Measurements from ENCODE around the gene RC3H2.
"Not testable (repeated sequence)": the region's sequence is repeated elsewhere in the genome, so short reads cannot be mapped to it uniquely, and the experiment has no call there.

The RC3H2 gene

DNA sequence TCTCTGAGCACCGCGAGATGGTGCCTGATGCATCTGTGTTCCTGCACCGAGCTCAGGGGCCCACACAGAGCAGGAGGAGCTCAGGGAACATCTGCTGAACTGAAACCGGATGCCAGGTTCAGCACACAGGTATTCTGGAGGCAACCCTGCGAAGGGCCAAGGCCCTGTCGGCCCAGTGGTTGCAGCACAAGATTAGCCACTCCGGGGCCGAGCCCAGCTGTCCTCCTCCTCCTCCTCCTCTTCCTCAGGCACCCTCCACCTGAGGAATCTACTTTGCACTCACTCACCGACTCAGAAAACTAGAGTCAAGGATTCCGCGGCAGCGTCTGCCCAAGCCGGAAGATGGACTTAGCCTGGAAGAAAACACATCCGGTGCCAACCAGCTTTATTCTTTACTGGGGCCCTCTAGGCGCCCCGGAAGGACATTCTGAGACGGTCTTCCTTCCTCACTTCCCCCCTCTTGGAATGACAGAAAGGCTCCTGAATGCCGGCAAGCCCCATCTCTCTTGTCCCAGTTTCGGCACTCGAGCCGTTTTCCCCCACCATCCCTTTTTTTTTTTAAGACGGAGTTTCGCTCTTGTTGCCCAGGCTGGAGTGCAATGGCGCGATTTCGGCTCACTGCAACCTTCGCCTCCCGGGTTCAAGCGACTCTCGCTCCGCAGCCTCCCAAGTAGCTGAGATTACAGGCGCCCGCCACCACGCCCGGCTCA is 8.0 kb upstream of the RC3H2 start, which contains the start of gene ZBTB6:
ZBTB6 (minus strand) TSS at position 360 of the 710 bp plus-strand sequence. CDS start 1,251 bp downstream, outside the sequence.
- DNase-seq: peak; percentile 79 to 83

- no peak for DNase-seq
These were observed 7.5 kb upstream of the RC3H2 start for GRCh38 chr9:122912671-122912963.

GRCh38 chr9:122906122-122906521 is 963 bp upstream of the RC3H2 start:
- DNase-seq: not testable (repeated sequence)

DNA sequence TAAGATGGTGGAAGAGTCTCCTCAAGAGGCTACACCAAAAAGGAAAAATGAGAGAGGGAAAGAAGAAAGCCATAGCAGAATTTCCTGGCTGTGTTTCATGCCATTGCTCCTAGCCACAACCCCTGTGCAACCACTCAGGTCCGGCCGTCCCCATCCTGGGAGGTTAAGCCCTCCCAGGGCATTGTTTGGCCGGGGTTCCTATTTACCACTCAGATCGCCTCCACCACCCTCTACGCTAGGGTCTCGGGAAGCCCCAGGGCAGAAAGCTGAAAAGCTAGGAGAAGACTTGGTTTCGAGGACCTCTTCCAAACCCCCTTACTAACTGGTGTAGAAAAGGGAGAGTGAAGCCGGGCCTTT is 715 bp downstream of the RC3H2 start:
- no peak for DNase-seq

DNA sequence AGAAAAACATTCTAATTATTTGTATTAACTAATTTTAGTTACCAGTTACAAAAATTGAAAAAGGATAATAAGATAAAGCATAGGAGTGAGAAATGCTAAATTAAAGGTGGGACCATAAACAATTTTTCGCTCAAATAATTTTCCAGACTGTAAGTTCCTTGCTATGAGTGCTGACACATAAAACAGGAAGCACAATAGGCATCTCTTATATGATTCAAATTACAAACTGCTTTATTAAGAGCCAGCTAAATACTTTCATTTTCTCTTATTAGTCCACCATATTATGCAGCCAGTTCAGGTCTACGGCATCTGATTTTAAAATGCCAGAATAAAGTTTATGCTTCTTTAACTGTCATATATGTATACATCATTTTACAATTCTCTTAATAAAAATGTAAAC is 4.4 kb downstream of the RC3H2 start:
- no peak for DNase-seq

- no peak for DNase-seq
These were observed 7.2 kb downstream of the RC3H2 start for GRCh38 chr9:122897969-122898368.

- no peak for DNase-seq
These were observed 16.7 kb downstream of the RC3H2 start for GRCh38 chr9:122888480-122888879.

GRCh38 chr9:122883125-122883524 is 22.0 kb downstream of the RC3H2 start:
- no peak for DNase-seq

DNA sequence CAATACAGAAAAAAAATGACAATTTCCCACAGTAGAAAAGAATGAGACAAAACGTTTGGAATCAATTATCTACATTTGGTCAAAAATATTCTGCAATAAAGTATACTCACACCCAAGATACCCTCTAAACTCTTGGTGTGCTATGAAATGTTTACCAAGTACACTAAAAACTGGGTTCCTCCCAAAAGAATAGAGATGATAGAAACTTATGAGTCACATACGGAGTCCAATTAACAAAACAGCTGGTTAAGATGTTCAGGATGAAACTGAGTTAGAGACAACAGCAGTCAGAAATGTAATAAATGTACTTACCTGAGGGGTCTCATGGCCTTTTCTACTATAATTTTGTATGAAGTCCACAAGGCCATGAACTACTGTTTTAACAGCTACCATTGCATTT is 25.7 kb downstream of the RC3H2 start:
- no peak for DNase-seq

DNA sequence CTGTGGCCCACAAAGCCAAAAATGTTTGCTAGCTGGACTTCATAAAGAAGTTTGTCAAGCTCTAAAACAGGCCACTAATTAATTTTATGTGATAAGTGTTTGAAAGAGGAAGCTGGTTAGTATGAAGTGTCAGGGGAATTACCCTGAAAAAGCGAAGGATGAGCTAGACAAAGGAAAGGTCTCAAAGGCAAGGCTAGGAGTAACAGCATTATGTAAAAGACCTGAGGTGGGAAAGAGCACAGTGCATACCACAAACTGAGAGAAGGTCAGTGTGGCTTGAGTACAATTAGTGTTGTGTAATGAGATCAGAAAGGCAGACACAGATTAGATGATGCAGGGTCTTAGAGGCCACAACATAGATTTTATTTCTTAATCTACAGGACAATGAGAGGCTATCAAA is 29.6 kb downstream of the RC3H2 start:
- DNase-seq: no peak

DNA sequence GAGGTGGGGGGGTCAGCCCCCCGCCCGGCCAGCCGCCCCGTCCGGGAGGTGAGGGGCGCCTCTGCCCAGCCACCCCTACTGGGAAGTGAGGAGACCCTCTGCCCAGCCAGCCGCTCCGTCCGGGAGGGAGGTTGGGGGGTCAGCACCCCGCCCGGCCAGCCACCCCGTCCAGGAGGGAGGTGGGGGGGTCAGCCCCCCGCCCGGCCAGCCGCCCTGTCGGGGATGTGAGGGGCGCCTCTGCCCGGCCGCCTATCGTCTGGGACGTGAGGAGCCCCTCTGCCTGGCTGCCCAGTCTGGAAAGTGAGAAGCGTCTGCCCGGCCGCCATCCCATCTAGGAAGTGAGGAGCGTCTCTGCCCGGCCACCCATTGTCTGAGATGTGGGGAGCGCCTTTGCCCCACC is 37.9 kb downstream of the RC3H2 start:
- DNase-seq: not testable (repeated sequence)

- DNase-seq: no peak
These were observed 39.1 kb downstream of the RC3H2 start for GRCh38 chr9:122866079-122866478.

DNA sequence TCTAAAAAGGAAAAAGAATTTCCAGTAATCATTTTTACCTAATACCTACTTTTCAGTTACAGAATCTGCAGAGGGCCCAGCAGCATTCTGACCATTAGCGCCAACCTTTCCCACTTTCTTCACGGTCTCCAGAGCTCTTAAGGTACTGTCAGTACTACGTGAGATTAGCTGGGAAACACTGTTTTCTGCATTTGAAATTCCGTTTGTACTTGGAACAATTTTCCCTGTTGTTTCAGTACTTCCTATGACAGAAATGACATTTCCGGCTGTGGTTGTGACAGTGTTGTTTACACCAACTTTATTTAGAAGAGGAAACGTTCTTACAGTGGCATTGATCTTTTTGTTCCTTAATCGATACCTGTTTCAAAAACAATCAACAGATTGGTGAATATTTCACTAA is 39.9 kb downstream of the RC3H2 start:
- no peak for DNase-seq

DNA sequence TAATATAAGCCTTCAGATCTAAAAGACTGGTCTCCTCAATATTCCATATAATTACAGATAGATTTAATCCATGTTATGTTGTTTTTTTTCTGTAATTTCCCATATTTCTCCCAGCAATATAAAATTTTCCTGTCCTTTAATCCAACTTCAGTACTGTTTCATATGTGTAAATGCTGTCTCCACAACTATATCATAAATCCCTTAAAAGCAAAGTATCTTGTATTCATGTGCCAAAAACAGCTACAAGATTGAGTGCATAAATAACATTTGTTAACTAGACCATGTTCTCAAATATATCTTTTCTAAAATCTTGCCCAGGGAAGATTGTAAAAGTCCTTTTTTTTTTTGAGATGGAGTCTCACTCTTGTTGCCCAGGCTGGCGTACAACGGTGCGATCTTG is 41.8 kb downstream of the RC3H2 start:
- DNase-seq: no peak

GRCh38 chr9:122860319-122861142 is 44.6 kb downstream of the RC3H2 start:
- no peak for DNase-seq

- DNase-seq: no peak
These were observed 47.3 kb downstream of the RC3H2 start for GRCh38 chr9:122857815-122858214.

- DNase-seq: not testable (repeated sequence)
These were observed 52.9 kb downstream of the RC3H2 start for GRCh38 chr9:122852085-122852786.

DNA sequence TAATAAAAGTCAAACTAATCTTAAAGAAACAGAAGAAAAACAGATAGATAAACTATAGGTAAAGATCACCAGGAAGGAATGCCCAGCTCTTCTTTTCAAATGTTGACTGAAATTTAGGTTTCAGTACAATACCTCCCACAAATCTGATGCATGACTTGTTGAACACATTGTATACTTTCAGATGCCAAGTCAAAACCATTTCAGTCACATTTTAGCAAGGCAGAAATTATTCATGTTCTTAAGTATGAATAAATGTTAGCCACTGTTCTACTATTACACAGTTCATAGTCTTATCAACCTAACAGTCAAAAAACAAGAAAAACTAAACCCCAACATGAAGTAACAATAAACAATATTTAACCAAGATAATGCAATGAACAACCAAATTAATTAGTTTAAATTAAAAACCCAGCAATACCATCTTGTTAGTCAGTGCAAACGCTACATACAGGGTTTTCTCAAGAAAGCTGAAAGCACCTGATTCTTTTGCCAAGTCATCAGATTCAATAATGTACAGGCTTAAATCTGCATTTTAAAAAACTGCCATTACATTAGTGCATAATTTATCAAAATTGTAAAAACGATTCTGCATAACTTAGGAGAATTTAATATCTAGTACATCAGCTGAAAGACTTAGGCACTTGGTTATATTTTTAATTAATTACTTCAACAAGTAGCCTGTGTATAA is 56.8 kb downstream of the RC3H2 start:
- DNase-seq: no peak

- no peak for DNase-seq
These were observed 58.7 kb downstream of the RC3H2 start for GRCh38 chr9:122846371-122846940.

DNA sequence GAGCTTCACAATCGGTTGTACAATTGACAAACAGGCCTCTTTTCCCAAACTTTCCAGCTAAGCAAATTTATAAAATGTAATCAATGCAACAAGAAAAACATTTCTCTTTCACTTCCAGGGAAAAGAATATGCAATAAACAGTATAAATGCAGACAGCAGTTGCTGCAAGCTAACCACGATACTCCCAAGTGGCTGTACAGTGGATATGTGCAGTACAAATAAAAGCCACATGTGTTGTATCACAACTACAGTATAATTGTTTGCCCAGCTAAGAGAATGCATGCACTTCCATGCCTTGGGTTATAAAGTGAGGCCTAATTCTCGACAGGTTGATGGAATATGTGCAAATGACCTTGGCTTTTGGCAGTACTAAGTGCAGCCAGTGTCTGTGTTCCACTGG is 60.0 kb downstream of the RC3H2 start:
- DNase-seq: no peak

DNA sequence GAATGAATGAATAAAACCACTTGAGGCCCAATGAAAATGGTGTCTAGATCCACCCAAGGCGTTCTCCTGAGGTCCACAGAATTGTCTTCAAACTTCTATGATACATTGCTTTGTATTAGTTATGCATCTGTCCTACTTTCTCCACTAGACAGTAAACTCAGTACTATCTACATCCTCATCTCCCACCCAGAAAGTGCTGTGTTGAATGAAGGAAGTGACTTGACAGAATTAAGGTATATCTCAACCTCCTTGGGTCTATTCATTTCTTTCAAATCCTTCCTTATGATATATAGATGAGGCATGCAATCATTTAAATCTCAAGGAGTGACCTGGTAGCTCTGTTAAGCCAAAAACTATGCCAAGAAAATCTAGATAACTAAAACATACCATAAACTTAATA is 61.0 kb downstream of the RC3H2 start:
- DNase-seq: no peak

- no peak for DNase-seq
These were observed 63.7 kb downstream of the RC3H2 start for GRCh38 chr9:122841501-122841900.

DNA sequence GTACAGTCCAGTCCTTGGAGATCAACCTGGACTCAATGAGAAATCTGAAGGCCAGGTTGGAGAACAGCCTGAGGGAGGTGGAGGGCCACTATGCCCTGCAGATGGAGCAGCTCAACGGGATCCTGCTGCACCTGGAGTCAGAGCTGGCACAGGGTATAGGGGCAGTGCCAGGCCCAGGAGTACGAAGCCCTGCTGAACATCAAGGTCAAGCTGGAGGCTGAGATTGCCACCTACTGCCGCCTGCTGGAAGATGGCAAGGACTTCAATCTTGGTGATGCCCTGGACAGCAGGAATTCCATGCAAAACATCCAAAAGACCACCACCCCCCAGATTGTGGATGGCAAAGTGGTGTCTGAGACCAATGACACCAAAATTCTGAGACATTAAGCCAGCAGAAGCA is 66.7 kb downstream of the RC3H2 start:
- not testable (repeated sequence) for DNase-seq
